ENCODE results near the gene NKAIN2. TPM values are rescaled to one million over a fixed set of nuclear protein-coding genes. Genes with fewer than 3 reads are reported as not detected.

The NKAIN2 gene
- total RNA-seq, 1 experiment from 2014 or later: not detected

- no peak overlapping the region for H2AFZ ChIP-seq (ENCODE audit: low read depth, low read length, poor library complexity, severe bottlenecking)
- no peak for TF ChIP-seq SRF (IDR thresholded peaks at IDR 0.05; ENCODE audit: low read depth)
- no peak for TF ChIP-seq SP1 (IDR thresholded peaks at IDR 0.05; ENCODE audit: low read depth)
- no peak for TF ChIP-seq EZH2 (IDR thresholded peaks at IDR 0.05)
- TF ChIP-seq ZBTB33 (IDR thresholded peaks at IDR 0.05; ENCODE audit: extremely low read depth, insufficient replicate concordance, low read length): no peak
- TF ChIP-seq MAX (IDR thresholded peaks at IDR 0.05): no peak
- DNase-seq (ENCODE audit: low read depth, low spot score) (no peak), ATAC-seq (no peak)
- no peaks in the 10 kb centered on the region for H4K20me1 ChIP-seq (ENCODE audit: insufficient read depth)
- no peaks in the 10 kb centered on the region for H3K9me2 ChIP-seq (ENCODE audit: insufficient read depth)
- no peak overlapping the region for H3K4me2 ChIP-seq (ENCODE audit: low read length)
- ChIA-PET CTCF (no interaction called here), RAD21 (ENCODE audit: low non-redundant PET in 1 of 2, low total read pairs in 2 of 2, uncharacterized antibody in 2 of 2, unreplicated experiment in 2 of 2) (no interaction called here), POLR2A (no interaction called here)
- no peaks in the 10 kb centered on the region for H3K36me3 ChIP-seq (ENCODE audit: control insufficient read depth in 1 of 2, insufficient read depth in 2 of 2, low read length in 2 of 2)
- H3K79me2 ChIP-seq (ENCODE audit: insufficient read depth, low read length): no peaks in the 10 kb centered on the region
- no peaks in the 10 kb centered on the region for H3K4me1 ChIP-seq (ENCODE audit: control insufficient read depth in 1 of 2, insufficient read depth in 2 of 2, low read length in 2 of 2)
- no peak overlapping the region for H3K4me3 ChIP-seq (replicated peaks in 1 of 2; ENCODE audit: low read depth in 1 of 2, low read length in 2 of 2)
- H3K27ac ChIP-seq (ENCODE audit: low read depth, low read length): no peak overlapping the region
- no peak overlapping the region for H3K9ac ChIP-seq (ENCODE audit: low read length)
- no peaks in the 10 kb centered on the region for H3K9me3 ChIP-seq (ENCODE audit: control insufficient read depth in 1 of 2, insufficient read depth in 1 of 2, low read depth in 1 of 2, low read length in 2 of 2)
- BruUV-seq (replicated peaks): no TSS peak
- no peaks in the 10 kb centered on the region for H3K27me3 ChIP-seq (ENCODE audit: insufficient read depth, low read length)
- intact Hi-C loops (cut with micrococcal nuclease): no loop called here
Observed at GRCh38 chr6:124131779-124132178, 328.1 kb downstream of the NKAIN2 start.

- RAD21 ChIA-PET (ENCODE audit: low non-redundant PET in 1 of 2, low total read pairs in 2 of 2, uncharacterized antibody in 2 of 2, unreplicated experiment in 2 of 2): no interaction called here
- H3K9me2 ChIP-seq (ENCODE audit: insufficient read depth): no peaks in the 10 kb centered on the region
- intact Hi-C loops (cut with micrococcal nuclease): no loop called here
- no peak overlapping the region for H2AFZ ChIP-seq (ENCODE audit: low read depth, low read length, poor library complexity, severe bottlenecking)
- TF ChIP-seq JUND (IDR thresholded peaks at IDR 0.05) (no peak), ZBTB33 (IDR thresholded peaks at IDR 0.05; ENCODE audit: extremely low read depth, insufficient replicate concordance, low read length) (no peak), SRF (IDR thresholded peaks at IDR 0.05; ENCODE audit: low read depth) (no peak), TCF7L2 (IDR thresholded peaks at IDR 0.05; ENCODE audit: borderline replicate concordance, extremely low read depth, insufficient read depth, insufficient read length) (no peak), RAD21 (IDR thresholded peaks at IDR 0.05; ENCODE audit: low read depth) (no peak), POLR2AphosphoS5 (IDR thresholded peaks at IDR 0.05; ENCODE audit: low read depth, low read length) (no peak), ZNF274 (IDR thresholded peaks at IDR 0.05; ENCODE audit: low read depth, low read length) (no peak), MAX (IDR thresholded peaks at IDR 0.05) (no peak), ELF1 (IDR thresholded peaks at IDR 0.05; ENCODE audit: borderline replicate concordance, low read depth) (no peak), EZH2phosphoT487 (IDR thresholded peaks at IDR 0.05; ENCODE audit: borderline replicate concordance) (no peak), EZH2 (IDR thresholded peaks at IDR 0.05) (no peak)
- H3K4me2 ChIP-seq (ENCODE audit: low read length): no peak overlapping the region
- H3K4me3 ChIP-seq (replicated peaks in 1 of 2; ENCODE audit: low read depth in 1 of 2, low read length in 2 of 2): no peak overlapping the region
- no peaks in the 10 kb centered on the region for H3K9me3 ChIP-seq (ENCODE audit: control insufficient read depth in 1 of 2, insufficient read depth in 1 of 2, low read depth in 1 of 2, low read length in 2 of 2)
- no peaks in the 10 kb centered on the region for H3K36me3 ChIP-seq (ENCODE audit: control insufficient read depth in 1 of 2, insufficient read depth in 2 of 2, low read length in 2 of 2)
- no peak overlapping the region for H3K27ac ChIP-seq (ENCODE audit: low read depth, low read length)
- POLR2A ChIA-PET: no interaction called here
- no peaks in the 10 kb centered on the region for H3K27me3 ChIP-seq (ENCODE audit: insufficient read depth, low read length)
- CTCF ChIA-PET: no interaction called here
- BruUV-seq (replicated peaks): no TSS peak
- no peaks in the 10 kb centered on the region for H4K20me1 ChIP-seq (ENCODE audit: insufficient read depth)
- H3K9ac ChIP-seq (ENCODE audit: low read length): no peak overlapping the region
- no peaks in the 10 kb centered on the region for H3K79me2 ChIP-seq (ENCODE audit: insufficient read depth, low read length)
- DNase-seq (ENCODE audit: low read depth, low spot score) (no peak), ATAC-seq (no peak)
- no peaks in the 10 kb centered on the region for H3K4me1 ChIP-seq (ENCODE audit: control insufficient read depth in 1 of 2, insufficient read depth in 2 of 2, low read length in 2 of 2)
Observed at GRCh38 chr6:124132256-124132655, 328.6 kb downstream of the NKAIN2 start.
